BJ (cell line): Measurements from ENCODE around the gene GSC2. TPM values are rescaled to one million over a fixed set of nuclear protein-coding genes. Genes with fewer than 3 reads are reported as not detected.

Experiments used
- CTCF ChIA-PET: fragments of 350-600 bp; formaldehyde crosslinking; extraction: SDS; loops from one replicate; lab custom pipeline; 2021; ENCODE audit warnings: antibody characterized with exemption, inconsistent platforms; lab: Yijun Ruan, JAX
- POLR2A ChIA-PET: fragments of 300-600 bp; sonication (Branson Sonifier 250); formaldehyde crosslinking; extraction: SDS; loops from one replicate; lab custom pipeline; 2021; ENCODE audit warnings: antibody characterized with exemption; lab: Charles Lee
- DNase-seq: peaks from one replicate; pipeline ENCODE4 v3.0.0-alpha.2; 2011; ENCODE audit warnings: low read depth
- H3K27me3 ChIP-seq: 2 replicates; pipeline ENCODE4 v1.6.0; 2011; ENCODE audit warnings: low read length; ENCODE audit not compliant: control insufficient read depth, insufficient read depth
- H3K36me3 ChIP-seq: 2 replicates; pipeline ENCODE4 v1.5.1; 2011; ENCODE audit warnings: low read length; ENCODE audit not compliant: control insufficient read depth, insufficient read depth
- H3K4me3 ChIP-seq: 2 replicates; pipeline ENCODE4 v1.5.1; 2011; ENCODE audit warnings: low read depth, mild to moderate bottlenecking, control low read depth, low read length
- polyA plus RNA-seq: library from polyadenylated mRNA; depleted of rRNA; stranded (reverse); fragments of >200 nt; gene quantifications from 2 replicates; pipeline ENCODE4 v1.2.3, GENCODE V29; 2011
- TF ChIP-seq, protein P1 (sequence below): IDR thresholded peaks from 2 replicates; pipeline ENCODE4 v1.5.1; 2011; ENCODE audit warnings: low read depth, mild to moderate bottlenecking, control low read depth, inconsistent platforms, low read length, moderate library complexity; ENCODE audit not compliant: insufficient read depth

Gene GSC2
- polyA plus RNA-seq, 1 experiment: not detected

GRCh38 chr22:19139001-19139356 lies 11.1 kb downstream of the GSC2 start:
- ChIA-PET CTCF (no interaction called here), POLR2A (no interaction called here)
- no peak for DNase-seq
- Histone ChIP-seq H3K27me3 (no peaks in the 10 kb centered on the region), H3K4me3 (no peak overlapping the region), H3K36me3 (peaks cover 55% of the 10 kb centered on the region)
- TF ChIP-seq, protein P1, sequence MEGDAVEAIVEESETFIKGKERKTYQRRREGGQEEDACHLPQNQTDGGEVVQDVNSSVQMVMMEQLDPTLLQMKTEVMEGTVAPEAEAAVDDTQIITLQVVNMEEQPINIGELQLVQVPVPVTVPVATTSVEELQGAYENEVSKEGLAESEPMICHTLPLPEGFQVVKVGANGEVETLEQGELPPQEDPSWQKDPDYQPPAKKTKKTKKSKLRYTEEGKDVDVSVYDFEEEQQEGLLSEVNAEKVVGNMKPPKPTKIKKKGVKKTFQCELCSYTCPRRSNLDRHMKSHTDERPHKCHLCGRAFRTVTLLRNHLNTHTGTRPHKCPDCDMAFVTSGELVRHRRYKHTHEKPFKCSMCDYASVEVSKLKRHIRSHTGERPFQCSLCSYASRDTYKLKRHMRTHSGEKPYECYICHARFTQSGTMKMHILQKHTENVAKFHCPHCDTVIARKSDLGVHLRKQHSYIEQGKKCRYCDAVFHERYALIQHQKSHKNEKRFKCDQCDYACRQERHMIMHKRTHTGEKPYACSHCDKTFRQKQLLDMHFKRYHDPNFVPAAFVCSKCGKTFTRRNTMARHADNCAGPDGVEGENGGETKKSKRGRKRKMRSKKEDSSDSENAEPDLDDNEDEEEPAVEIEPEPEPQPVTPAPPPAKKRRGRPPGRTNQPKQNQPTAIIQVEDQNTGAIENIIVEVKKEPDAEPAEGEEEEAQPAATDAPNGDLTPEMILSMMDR: no peak

GRCh38 chr22:19138217-19139000 lies 11.7 kb downstream of the GSC2 start:
- Histone ChIP-seq H3K27me3 (no peaks in the 10 kb centered on the region), H3K36me3 (peaks cover 59% of the 10 kb centered on the region), H3K4me3 (no peak overlapping the region)
- DNase-seq: no peak
- ChIA-PET CTCF (no interaction called here), POLR2A (no interaction called here)
- TF ChIP-seq, protein P1: no peak

GRCh38 chr22:19137384-19138216 lies 12.5 kb downstream of the GSC2 start:
- H3K4me3 ChIP-seq: no peak overlapping the region
- POLR2A ChIA-PET: no interaction called here
- H3K36me3 ChIP-seq: peaks cover 60% of the 10 kb centered on the region
- TF ChIP-seq, protein P1: no peak
- no peak for DNase-seq
- H3K27me3 ChIP-seq: no peaks in the 10 kb centered on the region
- CTCF ChIA-PET: no interaction called here

GRCh38 chr22:19136915-19137314 lies 13.2 kb downstream of the GSC2 start:
- Histone ChIP-seq H3K36me3 (peaks cover 57% of the 10 kb centered on the region), H3K27me3 (no peaks in the 10 kb centered on the region), H3K4me3 (no peak overlapping the region)
- POLR2A ChIA-PET: no interaction called here
- TF ChIP-seq, protein P1: no peak
- DNase-seq: no peak
- CTCF ChIA-PET: interaction anchor here (1.0 kb wide), 1 partner anchor 494 kb away, joined by 3 read pairs; no protein-coding TSS in a partner anchor

GRCh38 chr22:19134874-19135273 lies 15.2 kb downstream of the GSC2 start:
- DNase-seq: no peak
- no peak overlapping the region for H3K4me3 ChIP-seq
- no peaks in the 10 kb centered on the region for H3K27me3 ChIP-seq
- TF ChIP-seq, protein P1: no peak
- peaks cover 48% of the 10 kb centered on the region for H3K36me3 ChIP-seq
- POLR2A ChIA-PET: no interaction called here
- CTCF ChIA-PET: interaction anchor here (3.1 kb wide), 1 partner anchor 10 kb away, joined by 13 read pairs; the partner anchor contains the start of gene ESS2
